Measurements from ENCODE around the gene SLC51B. TPM values are rescaled to one million over a fixed set of nuclear protein-coding genes. Genes with fewer than 3 reads are reported as not detected.

SLC51B gene
- total and polyA plus RNA-seq, 10 of the 15 experiments (the other 5 are each of a cell fraction or from before 2014, with no cell fraction given) = 0.05 to 0.17 (median 0.13) TPM; not detected in 7

DNA sequence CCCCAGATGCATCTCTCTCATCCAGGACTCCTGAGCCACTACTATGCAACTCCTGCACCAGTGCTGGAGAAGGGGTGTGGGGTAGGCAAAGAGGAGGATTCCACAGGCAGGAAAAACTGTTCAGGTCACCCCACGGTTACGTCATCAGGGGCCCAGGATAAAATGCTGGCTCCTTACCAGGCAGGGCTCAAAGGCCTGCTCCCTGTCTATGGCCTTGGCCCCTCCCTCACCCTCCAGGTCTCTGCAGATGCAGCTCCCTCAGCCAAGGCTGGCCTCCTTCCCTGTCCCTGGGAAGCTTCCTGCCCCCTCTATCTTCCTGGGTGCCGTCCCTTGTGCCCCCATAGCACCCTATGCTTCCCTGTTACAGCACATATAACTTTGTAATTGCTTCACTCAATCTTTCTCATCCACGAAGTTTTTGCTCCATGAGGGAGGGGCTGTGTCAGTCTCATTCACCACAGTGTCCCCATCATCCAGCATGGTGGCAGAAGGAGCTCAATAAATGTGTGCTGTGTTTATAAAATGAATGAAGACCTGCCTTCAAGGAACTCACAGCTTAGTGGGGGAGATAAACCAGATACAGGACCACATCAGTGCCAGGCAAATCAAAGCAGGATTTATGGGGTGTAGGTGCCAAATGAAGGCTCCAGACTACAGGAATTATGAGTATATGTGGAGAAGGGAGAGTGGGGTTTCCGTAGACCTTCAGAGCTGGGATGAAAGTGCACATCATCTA, 50.0 kb downstream of the SLC51B start (continued):
- TF ChIP-seq, protein P1, sequence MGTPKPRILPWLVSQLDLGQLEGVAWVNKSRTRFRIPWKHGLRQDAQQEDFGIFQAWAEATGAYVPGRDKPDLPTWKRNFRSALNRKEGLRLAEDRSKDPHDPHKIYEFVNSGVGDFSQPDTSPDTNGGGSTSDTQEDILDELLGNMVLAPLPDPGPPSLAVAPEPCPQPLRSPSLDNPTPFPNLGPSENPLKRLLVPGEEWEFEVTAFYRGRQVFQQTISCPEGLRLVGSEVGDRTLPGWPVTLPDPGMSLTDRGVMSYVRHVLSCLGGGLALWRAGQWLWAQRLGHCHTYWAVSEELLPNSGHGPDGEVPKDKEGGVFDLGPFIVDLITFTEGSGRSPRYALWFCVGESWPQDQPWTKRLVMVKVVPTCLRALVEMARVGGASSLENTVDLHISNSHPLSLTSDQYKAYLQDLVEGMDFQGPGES (IDR thresholded peaks at IDR 0.05) = no peak
- TF ChIP-seq SIN3A (IDR thresholded peaks at IDR 0.05; ENCODE audit: low read depth, low read length) = no peak
- TF ChIP-seq, protein P2, sequence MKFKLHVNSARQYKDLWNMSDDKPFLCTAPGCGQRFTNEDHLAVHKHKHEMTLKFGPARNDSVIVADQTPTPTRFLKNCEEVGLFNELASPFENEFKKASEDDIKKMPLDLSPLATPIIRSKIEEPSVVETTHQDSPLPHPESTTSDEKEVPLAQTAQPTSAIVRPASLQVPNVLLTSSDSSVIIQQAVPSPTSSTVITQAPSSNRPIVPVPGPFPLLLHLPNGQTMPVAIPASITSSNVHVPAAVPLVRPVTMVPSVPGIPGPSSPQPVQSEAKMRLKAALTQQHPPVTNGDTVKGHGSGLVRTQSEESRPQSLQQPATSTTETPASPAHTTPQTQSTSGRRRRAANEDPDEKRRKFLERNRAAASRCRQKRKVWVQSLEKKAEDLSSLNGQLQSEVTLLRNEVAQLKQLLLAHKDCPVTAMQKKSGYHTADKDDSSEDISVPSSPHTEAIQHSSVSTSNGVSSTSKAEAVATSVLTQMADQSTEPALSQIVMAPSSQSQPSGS (IDR thresholded peaks at IDR 0.05; ENCODE audit: low read length) = no peak
- no peak for TF ChIP-seq CHD2 (IDR thresholded peaks at IDR 0.05; ENCODE audit: borderline replicate concordance, low read depth, low read length)

DNA sequence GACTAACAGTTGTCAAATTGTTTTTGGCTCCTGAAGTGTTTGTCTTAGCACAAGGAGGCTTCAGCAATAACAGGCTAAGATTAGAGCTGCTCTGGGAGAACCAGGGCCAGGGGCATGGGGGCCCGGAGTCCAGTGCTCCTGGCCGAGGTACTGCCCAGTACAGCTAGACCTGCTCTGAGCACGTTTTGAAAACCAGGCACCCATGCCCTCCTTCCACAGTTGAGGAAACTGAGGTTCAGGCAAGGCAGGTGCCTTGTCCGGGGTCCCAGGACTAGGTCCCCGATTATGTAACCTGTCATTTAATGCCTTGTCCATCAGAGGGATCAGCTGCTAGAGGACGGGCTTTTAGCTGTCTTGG, 50.5 kb downstream of the SLC51B start:
- Histone ChIP-seq H3K4me1 (ENCODE audit: control insufficient read depth, insufficient read depth, low read length) (no peaks in the 10 kb centered on the region), H3K9ac (ENCODE audit: control insufficient read depth, insufficient read depth, low read length) (no peak overlapping the region), H3K36me3 (ENCODE audit: control insufficient read depth in 2 of 2, insufficient read depth in 2 of 2, low read length in 1 of 2) (no peaks in the 10 kb centered on the region; a peak in 2 of 4 replicates), H4K20me1 (ENCODE audit: control insufficient read depth, insufficient read depth) (no peaks in the 10 kb centered on the region), H3K4me2 (ENCODE audit: control insufficient read depth, insufficient read depth) (no peak overlapping the region), H3K4me3 (no peak overlapping the region), H3K27ac (ENCODE audit: control insufficient read depth, insufficient read depth) (no peak overlapping the region), H2AFZ (ENCODE audit: control insufficient read depth, low read depth, low read length) (no peak overlapping the region), H3K27me3 (replicated peaks in 1 of 2; ENCODE audit: control insufficient read depth in 2 of 2, insufficient read depth in 2 of 2, low read length in 1 of 2) (no peaks in the 10 kb centered on the region), H3K79me2 (ENCODE audit: control insufficient read depth, insufficient read depth, low read length) (no peaks in the 10 kb centered on the region), H3K9me3 (replicated peaks; ENCODE audit: control insufficient read depth, insufficient read depth, low read length) (no peaks in the 10 kb centered on the region)
- no TSS peak for BruUV-seq (replicated peaks)
- 73% methylated on average over 6 of the region's 6 CpGs for WGBS (ENCODE audit: insufficient coverage, insufficient replicate concordance, low lambda C conversion rate, missing lambda C conversion rate)
- SMC1A ChIA-PET (ENCODE audit: uncharacterized antibody, unreplicated experiment) = no interaction called here
- CTCF ChIA-PET = interaction anchor here (0.6 to 1.1 kb wide), 2 partner anchors 13 to 65 kb away, joined by 3 to 4 read pairs; no protein-coding TSS in a partner anchor
- RAD21 ChIA-PET (ENCODE audit: unreplicated experiment) = no interaction called here
- ATAC-seq (no peak), FAIRE-seq (no peak), DNase-seq (ENCODE audit: low read depth, low spot score) (no peak)
- in situ Hi-C loops (cut with MboI) = no loop called here
- POLR2A ChIA-PET = interaction anchor here (0.6 kb wide), 1 partner anchor 186 kb away, joined by 4 read pairs; no protein-coding TSS in a partner anchor
- intact Hi-C loops (cut with micrococcal nuclease; ENCODE audit: unreplicated experiment) = no loop called here
- TF ChIP-seq, protein P3, sequence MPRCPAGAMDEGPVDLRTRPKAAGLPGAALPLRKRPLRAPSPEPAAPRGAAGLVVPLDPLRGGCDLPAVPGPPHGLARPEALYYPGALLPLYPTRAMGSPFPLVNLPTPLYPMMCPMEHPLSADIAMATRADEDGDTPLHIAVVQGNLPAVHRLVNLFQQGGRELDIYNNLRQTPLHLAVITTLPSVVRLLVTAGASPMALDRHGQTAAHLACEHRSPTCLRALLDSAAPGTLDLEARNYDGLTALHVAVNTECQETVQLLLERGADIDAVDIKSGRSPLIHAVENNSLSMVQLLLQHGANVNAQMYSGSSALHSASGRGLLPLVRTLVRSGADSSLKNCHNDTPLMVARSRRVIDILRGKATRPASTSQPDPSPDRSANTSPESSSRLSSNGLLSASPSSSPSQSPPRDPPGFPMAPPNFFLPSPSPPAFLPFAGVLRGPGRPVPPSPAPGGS (IDR thresholded peaks at IDR 0.05; ENCODE audit: borderline replicate concordance, insufficient read depth, low read depth, low read length, poor library complexity, severe bottlenecking) = no peak
- no peak for TF ChIP-seq DPF2 (IDR thresholded peaks at IDR 0.05)
- TF ChIP-seq MYC (IDR thresholded peaks at IDR 0.05; ENCODE audit: insufficient read depth, insufficient read length, insufficient replicate concordance, low read length, severe bottlenecking) = no peak
- no peak for TF ChIP-seq PML (IDR thresholded peaks at IDR 0.05; ENCODE audit: low read length)
- TF ChIP-seq NFIC (IDR thresholded peaks at IDR 0.05; ENCODE audit: low read depth, low read length) = no peak
- TF ChIP-seq HCFC1 (IDR thresholded peaks at IDR 0.05; ENCODE audit: low read length) = no peak
- no peak for TF ChIP-seq POLR2AphosphoS5 (IDR thresholded peaks at IDR 0.05; ENCODE audit: low read length)
- TF ChIP-seq KAT2A (conservative IDR thresholded peaks at IDR 0.05; ENCODE audit: control insufficient read depth, low read depth, low read length) = no peak
- TF ChIP-seq BCL11A (IDR thresholded peaks at IDR 0.05; ENCODE audit: low read depth, low read length) = no peak
- no peak for TF ChIP-seq MTA2 (IDR thresholded peaks at IDR 0.05; ENCODE audit: low read depth)
- TF ChIP-seq GABPA (IDR thresholded peaks at IDR 0.05; ENCODE audit: low read depth) = no peak
- no peak for TF ChIP-seq CREM (IDR thresholded peaks at IDR 0.05; ENCODE audit: low read depth)
- no peak for TF ChIP-seq ZBED1 (IDR thresholded peaks at IDR 0.05; ENCODE audit: borderline replicate concordance)
